Gastrocnemius medialis (tissue), 4 donors: Measurements from ENCODE around the gene EFNA5.

Experiments
- POLR2A ChIP-seq, 2 donors: fragments of 450-650 bp; IDR thresholded peaks; one replicate each; pipeline ENCODE4 v1.6.1; 2017; ENCODE audit warnings: antibody characterized with exemption in 2 of 2, mild to moderate bottlenecking in 2 of 2, moderate library complexity in 2 of 2
- TF ChIP-seq, protein P1 (sequence below), 5 experiments: fragments of 450-650 bp in 3 of 5; fragments of 200-600 bp in 2 of 5; sonication (generic) in 2 of 5; IDR thresholded peaks in 4 of 5; conservative IDR thresholded peaks in 1 of 5; 1 replicate in 4 of 5; 2 replicates in 1 of 5; pipeline ENCODE4 v1.5.1; 2016 to 2019; ENCODE audit warnings: antibody characterized with exemption in 5 of 5, mild to moderate bottlenecking in 3 of 5, moderate library complexity in 3 of 5

DNA sequence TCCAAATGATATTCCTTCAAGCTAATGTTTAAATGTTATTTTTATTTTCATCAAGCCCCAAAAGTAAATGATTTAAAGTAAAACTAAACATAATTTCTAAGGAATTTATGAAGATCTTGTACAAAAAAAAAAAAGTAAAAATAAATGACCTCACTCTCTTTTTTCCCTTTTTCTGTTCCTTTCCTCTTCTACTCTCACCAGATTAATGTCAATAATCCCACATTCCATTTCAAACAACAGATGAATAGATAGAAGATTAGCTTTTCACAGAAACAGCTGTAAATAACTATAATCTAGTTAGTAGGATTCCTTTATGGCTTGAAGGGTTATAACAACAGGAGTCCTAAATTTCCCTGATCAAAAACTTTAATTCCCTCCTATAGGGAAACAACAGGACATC lies 88.1 kb downstream of the EFNA5 start:
- TF ChIP-seq, protein P1, sequence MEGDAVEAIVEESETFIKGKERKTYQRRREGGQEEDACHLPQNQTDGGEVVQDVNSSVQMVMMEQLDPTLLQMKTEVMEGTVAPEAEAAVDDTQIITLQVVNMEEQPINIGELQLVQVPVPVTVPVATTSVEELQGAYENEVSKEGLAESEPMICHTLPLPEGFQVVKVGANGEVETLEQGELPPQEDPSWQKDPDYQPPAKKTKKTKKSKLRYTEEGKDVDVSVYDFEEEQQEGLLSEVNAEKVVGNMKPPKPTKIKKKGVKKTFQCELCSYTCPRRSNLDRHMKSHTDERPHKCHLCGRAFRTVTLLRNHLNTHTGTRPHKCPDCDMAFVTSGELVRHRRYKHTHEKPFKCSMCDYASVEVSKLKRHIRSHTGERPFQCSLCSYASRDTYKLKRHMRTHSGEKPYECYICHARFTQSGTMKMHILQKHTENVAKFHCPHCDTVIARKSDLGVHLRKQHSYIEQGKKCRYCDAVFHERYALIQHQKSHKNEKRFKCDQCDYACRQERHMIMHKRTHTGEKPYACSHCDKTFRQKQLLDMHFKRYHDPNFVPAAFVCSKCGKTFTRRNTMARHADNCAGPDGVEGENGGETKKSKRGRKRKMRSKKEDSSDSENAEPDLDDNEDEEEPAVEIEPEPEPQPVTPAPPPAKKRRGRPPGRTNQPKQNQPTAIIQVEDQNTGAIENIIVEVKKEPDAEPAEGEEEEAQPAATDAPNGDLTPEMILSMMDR (IDR thresholded peaks at IDR 0.05 in 4 of 5, conservative IDR thresholded peaks at IDR 0.05 in 1 of 5): no peak
- TF ChIP-seq POLR2A (IDR thresholded peaks at IDR 0.05): no peak
